ENCODE results near the gene RFLNA. TPM values are rescaled to one million over a fixed set of nuclear protein-coding genes. Genes with fewer than 3 reads are reported as not detected.

Gene RFLNA
- total RNA-seq, 2 experiments from 2014 or later, result not detected

DNA sequence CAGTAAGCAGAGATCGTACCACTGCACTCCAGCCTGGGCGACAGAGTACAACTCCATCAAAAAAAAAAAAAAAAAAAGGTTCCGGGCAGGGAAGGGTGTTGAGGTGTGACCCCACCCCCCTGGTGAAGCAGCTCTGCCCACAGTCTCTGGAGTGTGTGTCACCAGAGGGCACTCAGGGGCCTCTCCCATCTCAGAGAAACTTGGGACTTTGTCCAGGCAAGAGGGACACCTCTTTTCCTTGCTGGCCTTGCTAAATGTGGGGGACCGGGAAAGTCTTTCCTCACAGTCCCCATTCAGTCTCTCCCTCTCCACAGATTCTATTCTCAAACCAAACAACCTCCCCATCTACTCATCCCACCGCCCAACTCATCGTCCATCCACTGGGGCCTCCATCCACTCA lies 43.6 kb downstream of the RFLNA start:
- TF ChIP-seq, protein P1, sequence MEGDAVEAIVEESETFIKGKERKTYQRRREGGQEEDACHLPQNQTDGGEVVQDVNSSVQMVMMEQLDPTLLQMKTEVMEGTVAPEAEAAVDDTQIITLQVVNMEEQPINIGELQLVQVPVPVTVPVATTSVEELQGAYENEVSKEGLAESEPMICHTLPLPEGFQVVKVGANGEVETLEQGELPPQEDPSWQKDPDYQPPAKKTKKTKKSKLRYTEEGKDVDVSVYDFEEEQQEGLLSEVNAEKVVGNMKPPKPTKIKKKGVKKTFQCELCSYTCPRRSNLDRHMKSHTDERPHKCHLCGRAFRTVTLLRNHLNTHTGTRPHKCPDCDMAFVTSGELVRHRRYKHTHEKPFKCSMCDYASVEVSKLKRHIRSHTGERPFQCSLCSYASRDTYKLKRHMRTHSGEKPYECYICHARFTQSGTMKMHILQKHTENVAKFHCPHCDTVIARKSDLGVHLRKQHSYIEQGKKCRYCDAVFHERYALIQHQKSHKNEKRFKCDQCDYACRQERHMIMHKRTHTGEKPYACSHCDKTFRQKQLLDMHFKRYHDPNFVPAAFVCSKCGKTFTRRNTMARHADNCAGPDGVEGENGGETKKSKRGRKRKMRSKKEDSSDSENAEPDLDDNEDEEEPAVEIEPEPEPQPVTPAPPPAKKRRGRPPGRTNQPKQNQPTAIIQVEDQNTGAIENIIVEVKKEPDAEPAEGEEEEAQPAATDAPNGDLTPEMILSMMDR (IDR thresholded peaks at IDR 0.05), result no peak
- H3K27ac Mint-ChIP-seq, result no peak overlapping the region
- H3K4me3 Mint-ChIP-seq, result no peak overlapping the region
- H3K27me3 Mint-ChIP-seq, result no peaks in the 10 kb centered on the region
- H3K36me3 Mint-ChIP-seq (ENCODE audit: low read depth), result peaks cover 70% of the 10 kb centered on the region
- intact Hi-C loops (cut with DNase I, micrococcal nuclease), result no loop called here
- H3K9me3 Mint-ChIP-seq, result no peaks in the 10 kb centered on the region
- DNase-seq, result no peak
- Histone ChIP-seq H3K36me3 (ENCODE audit: insufficient read depth, low read length) (peaks cover 71% of the 10 kb centered on the region), H3K4me3 (ENCODE audit: low read length) (no peak overlapping the region), H3K27ac (ENCODE audit: low read depth in 1 of 2, low read length in 2 of 2) (no peak overlapping the region), H3K9me3 (ENCODE audit: control insufficient read depth in 1 of 2, insufficient read depth in 1 of 2, low read length in 2 of 2) (no peaks in the 10 kb centered on the region), H3K27me3 (ENCODE audit: control insufficient read depth in 1 of 2, insufficient read depth in 2 of 2, low read length in 2 of 2) (no peaks in the 10 kb centered on the region), H3K4me1 (ENCODE audit: insufficient read depth, low read length) (no peaks in the 10 kb centered on the region)
- CTCF ChIA-PET, result no interaction called here
- no peaks in the 10 kb centered on the region for H3K4me1 Mint-ChIP-seq (ENCODE audit: low read depth)
- POLR2A ChIA-PET, result no interaction called here
- no peak for ATAC-seq (ENCODE audit: poor library complexity)

DNA sequence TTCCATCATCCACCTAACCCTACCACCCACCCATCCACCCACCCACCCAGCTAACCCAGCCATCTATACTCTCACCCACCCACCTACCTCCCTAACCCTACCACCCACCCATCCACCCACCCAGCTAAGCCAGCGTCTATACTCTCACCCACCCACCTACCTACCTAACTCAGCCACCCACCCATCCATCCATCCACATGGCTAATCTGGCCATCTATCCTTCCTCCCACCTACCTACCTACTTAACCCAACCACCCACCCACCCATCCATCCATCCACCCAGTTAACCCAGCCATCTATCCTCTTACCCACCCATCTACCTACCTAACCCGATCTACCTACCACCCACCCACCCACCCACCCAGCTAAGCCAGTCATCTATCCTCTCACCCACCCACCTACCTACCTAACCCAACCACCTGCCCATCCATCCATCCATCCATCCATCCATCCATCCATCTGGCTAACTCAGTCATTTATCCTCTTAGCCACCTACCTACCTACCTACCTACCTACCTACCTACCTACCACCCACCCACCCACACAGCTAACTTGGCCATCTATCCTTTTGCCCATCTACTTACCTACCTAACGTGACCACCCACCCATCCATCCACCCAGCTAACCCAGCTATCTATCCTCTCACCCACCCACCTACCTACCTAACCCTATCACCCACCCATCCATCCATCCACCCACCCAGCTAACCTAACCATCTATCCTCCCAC lies 44.1 kb downstream of the RFLNA start:
- H3K36me3 ChIP-seq (ENCODE audit: insufficient read depth, low read length), result peaks cover 73% of the 10 kb centered on the region
- H3K9me3 ChIP-seq (ENCODE audit: control insufficient read depth in 1 of 2, insufficient read depth in 1 of 2, low read length in 2 of 2), result no peaks in the 10 kb centered on the region
- Mint-ChIP-seq H3K4me3 (no peak overlapping the region), H3K4me1 (ENCODE audit: low read depth) (no peaks in the 10 kb centered on the region), H3K27ac (no peak overlapping the region), H3K27me3 (no peaks in the 10 kb centered on the region), H3K9me3 (no peaks in the 10 kb centered on the region), H3K36me3 (ENCODE audit: low read depth) (peaks cover 72% of the 10 kb centered on the region)
- DNase-seq, result no peak
- ChIA-PET CTCF (no interaction called here), POLR2A (no interaction called here)
- H3K27me3 ChIP-seq (ENCODE audit: control insufficient read depth in 1 of 2, insufficient read depth in 2 of 2, low read length in 2 of 2), result no peaks in the 10 kb centered on the region
- intact Hi-C loops (cut with DNase I, micrococcal nuclease), result no loop called here
- H3K4me3 ChIP-seq (ENCODE audit: low read length), result no peak overlapping the region
- H3K4me1 ChIP-seq (ENCODE audit: insufficient read depth, low read length), result no peaks in the 10 kb centered on the region
- TF ChIP-seq, protein P1 (IDR thresholded peaks at IDR 0.05), result no peak
- H3K27ac ChIP-seq (ENCODE audit: low read depth in 1 of 2, low read length in 2 of 2), result no peak overlapping the region
- no peak for ATAC-seq (ENCODE audit: poor library complexity)

DNA sequence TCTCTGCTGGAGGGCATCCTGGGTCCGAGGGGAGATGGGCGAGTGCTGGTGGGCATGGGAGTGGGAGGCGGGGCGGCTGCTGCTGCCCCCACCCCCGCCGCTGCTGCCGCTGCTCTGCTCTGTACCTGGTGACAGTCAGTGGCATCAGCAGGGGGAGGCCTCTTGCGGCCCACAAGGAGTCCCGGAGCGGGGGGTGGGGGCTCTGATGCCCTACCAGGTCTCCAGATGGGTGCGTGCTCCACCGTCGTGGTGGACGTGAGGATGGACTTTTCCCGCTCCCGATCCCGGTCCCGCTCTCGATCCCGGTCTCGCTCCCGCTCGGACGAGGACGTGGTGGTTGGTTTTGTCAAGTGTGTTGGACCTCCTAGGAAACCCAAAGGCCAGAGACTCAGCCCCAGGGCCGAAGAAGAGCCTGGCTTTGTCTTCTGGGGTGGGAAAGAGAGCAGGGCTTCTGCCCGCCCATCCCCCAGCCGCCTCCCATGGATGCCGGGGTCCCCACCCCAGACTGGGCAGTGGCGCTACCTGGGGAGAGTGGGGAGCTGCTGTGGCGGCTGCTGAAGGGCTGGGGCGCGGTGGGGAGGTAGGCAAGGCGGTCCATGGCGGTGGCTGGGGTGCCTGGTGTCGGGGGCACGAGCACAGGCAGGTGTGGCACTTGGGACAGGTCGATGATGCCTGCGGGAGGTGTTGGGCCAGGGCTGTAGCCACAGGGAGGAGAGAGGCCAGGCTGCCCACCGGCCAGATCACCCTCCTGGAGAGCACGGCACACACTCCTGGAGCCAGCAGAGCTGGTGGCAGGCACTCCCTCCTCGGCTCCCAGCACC lies 45.4 kb downstream of the RFLNA start:
- peaks cover 72% of the 10 kb centered on the region for H3K36me3 ChIP-seq (ENCODE audit: insufficient read depth, low read length)
- no peak for ATAC-seq (ENCODE audit: poor library complexity)
- no peaks in the 10 kb centered on the region for H3K27me3 ChIP-seq (ENCODE audit: control insufficient read depth in 1 of 2, insufficient read depth in 2 of 2, low read length in 2 of 2)
- no peaks in the 10 kb centered on the region for H3K27me3 Mint-ChIP-seq
- no peak overlapping the region for H3K27ac Mint-ChIP-seq
- POLR2A ChIA-PET, result no interaction called here
- H3K4me3 ChIP-seq (ENCODE audit: low read length), result no peak overlapping the region
- H3K4me1 ChIP-seq (ENCODE audit: insufficient read depth, low read length), result no peaks in the 10 kb centered on the region
- no peak overlapping the region for H3K4me3 Mint-ChIP-seq
- H3K4me1 Mint-ChIP-seq (ENCODE audit: low read depth), result no peaks in the 10 kb centered on the region
- H3K9me3 ChIP-seq (ENCODE audit: control insufficient read depth in 1 of 2, insufficient read depth in 1 of 2, low read length in 2 of 2), result no peaks in the 10 kb centered on the region
- TF ChIP-seq, protein P1 (IDR thresholded peaks at IDR 0.05), result no peak
- CTCF ChIA-PET, result no interaction called here
- no peaks in the 10 kb centered on the region for H3K9me3 Mint-ChIP-seq
- H3K27ac ChIP-seq (ENCODE audit: low read depth in 1 of 2, low read length in 2 of 2), result no peak overlapping the region
- no peak for DNase-seq
- intact Hi-C loops (cut with DNase I, micrococcal nuclease), result no loop called here
- peaks cover 82% of the 10 kb centered on the region for H3K36me3 Mint-ChIP-seq (ENCODE audit: low read depth)

Data from CD4-positive, alpha-beta T cell (primary cell).